Measurements from ENCODE around the gene SULT1C4. TPM values are rescaled to one million over a fixed set of nuclear protein-coding genes. Genes with fewer than 3 reads are reported as not detected.

SULT1C4 gene
- total and polyA plus RNA-seq, 7 donors, result 0.52 to 4.2 (median 0.97) TPM

DNA sequence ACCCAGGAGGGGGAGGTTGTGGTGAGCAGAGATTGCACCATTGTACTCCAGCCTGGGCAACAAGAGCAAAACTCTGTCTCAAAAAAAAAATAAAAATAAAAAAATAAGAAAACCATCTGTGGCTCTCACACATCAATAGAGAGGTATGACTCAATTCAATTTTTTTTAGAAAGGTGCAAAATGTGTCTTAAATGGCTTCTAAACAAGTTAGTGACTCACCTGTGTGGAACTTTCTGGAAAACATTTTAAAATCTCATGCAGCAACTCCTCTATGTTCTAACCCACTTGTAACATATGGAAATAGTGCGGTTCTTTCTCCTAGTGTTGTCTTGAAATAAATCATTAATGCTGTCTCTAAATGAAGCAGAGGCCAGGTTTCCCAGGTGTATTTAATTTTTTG is 10.7 kb upstream of the SULT1C4 start:
- no peak for DNase-seq
- Histone ChIP-seq H3K36me3 (ENCODE audit: insufficient read depth in 1 of 2, low read depth in 1 of 2) (no peaks in the 10 kb centered on the region), H3K4me1 (no peaks in the 10 kb centered on the region), H3K4me3 (no peak overlapping the region), H3K9me3 (peaks cover 5% of the 10 kb centered on the region), H3K27ac (no peak overlapping the region), H3K27me3 (ENCODE audit: insufficient read depth in 3 of 3, low read length in 2 of 3) (no peaks in the 10 kb centered on the region)
- 90 to 98% (median 93%) methylated on average over 1 of the region's 1 CpG for WGBS, 3 donors
- no peak for ATAC-seq
- intact Hi-C loops (cut with DNase I), result no loop called here
- TF ChIP-seq, protein P1, sequence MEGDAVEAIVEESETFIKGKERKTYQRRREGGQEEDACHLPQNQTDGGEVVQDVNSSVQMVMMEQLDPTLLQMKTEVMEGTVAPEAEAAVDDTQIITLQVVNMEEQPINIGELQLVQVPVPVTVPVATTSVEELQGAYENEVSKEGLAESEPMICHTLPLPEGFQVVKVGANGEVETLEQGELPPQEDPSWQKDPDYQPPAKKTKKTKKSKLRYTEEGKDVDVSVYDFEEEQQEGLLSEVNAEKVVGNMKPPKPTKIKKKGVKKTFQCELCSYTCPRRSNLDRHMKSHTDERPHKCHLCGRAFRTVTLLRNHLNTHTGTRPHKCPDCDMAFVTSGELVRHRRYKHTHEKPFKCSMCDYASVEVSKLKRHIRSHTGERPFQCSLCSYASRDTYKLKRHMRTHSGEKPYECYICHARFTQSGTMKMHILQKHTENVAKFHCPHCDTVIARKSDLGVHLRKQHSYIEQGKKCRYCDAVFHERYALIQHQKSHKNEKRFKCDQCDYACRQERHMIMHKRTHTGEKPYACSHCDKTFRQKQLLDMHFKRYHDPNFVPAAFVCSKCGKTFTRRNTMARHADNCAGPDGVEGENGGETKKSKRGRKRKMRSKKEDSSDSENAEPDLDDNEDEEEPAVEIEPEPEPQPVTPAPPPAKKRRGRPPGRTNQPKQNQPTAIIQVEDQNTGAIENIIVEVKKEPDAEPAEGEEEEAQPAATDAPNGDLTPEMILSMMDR (IDR thresholded peaks at IDR 0.05), result no peak

DNA sequence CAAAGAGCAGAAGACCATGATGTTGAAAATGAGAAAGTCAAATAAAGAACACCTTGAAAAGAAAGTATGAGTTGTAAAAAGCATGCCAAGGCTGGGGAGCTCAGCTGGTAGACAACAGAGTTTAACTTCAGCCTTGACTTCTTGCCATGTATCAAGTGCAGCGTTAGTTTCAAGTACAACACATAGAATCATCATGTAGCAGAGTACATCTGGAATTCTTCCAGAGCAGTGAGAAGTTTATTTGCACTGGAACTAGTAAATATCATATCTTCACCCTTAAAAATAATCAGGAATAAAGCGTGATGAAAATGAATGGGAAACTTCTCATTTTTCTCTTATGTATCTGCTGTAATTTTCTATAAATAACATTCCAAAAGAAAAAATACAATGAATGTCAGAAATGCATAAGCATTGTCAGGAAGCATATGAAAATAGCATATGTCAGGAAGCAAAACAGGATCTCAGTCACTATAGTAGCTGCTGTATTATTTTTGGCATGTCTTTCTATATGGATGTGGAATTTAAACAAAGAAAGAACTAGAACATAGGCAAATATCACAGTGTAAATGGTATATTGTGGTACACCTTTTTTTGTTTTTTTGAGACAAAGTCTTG is 10.1 kb upstream of the SULT1C4 start:
- H3K27ac ChIP-seq, result no peak overlapping the region
- WGBS, 3 donors, result 45 to 56% (median 47%) methylated on average over 2 of the region's 2 CpGs
- ATAC-seq, result no peak

DNA sequence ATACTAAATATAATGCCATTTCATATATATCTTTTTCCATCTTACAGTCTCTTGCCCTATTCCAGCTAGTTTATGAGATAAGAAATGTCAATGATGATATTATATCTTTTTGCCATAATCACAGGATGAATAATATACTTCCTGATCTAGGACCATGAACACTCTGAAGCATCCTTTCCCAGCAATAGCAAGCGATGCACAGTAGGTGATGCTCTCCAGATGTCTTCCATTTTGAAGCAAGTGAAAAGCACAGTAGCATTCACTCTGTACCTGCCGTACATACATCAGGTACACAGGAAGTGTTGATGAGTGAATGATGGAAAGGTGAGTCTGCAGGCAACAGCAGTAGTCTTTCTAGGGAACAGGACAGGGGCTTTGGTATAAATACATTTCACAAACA is 8.6 kb upstream of the SULT1C4 start:
- Histone ChIP-seq H3K27me3 (ENCODE audit: insufficient read depth in 3 of 3, low read length in 2 of 3) (no peaks in the 10 kb centered on the region), H3K36me3 (ENCODE audit: insufficient read depth in 1 of 2, low read depth in 1 of 2) (no peaks in the 10 kb centered on the region), H3K4me1 (no peaks in the 10 kb centered on the region), H3K4me3 (no peak overlapping the region), H3K9me3 (peaks cover 5% of the 10 kb centered on the region), H3K27ac (no peak overlapping the region)
- DNase-seq, result no peak
- WGBS, 3 donors, result 83 to 84% (median 83%) methylated on average over 2 of the region's 2 CpGs
- no peak for ATAC-seq
- intact Hi-C loops (cut with DNase I), result no loop called here
- TF ChIP-seq, protein P1 (IDR thresholded peaks at IDR 0.05), result no peak

More for the DNA sequence above, 10.1 kb upstream of the SULT1C4 start:
- H3K4me3 ChIP-seq, result no peak overlapping the region
- no peak for DNase-seq
- no peaks in the 10 kb centered on the region for H3K36me3 ChIP-seq (ENCODE audit: insufficient read depth in 1 of 2, low read depth in 1 of 2)
- intact Hi-C loops (cut with DNase I), result no loop called here
- TF ChIP-seq, protein P1 (IDR thresholded peaks at IDR 0.05), result no peak
- H3K27me3 ChIP-seq (ENCODE audit: insufficient read depth in 3 of 3, low read length in 2 of 3), result no peaks in the 10 kb centered on the region
- H3K9me3 ChIP-seq, result peaks cover 5% of the 10 kb centered on the region
- H3K4me1 ChIP-seq, result no peaks in the 10 kb centered on the region

DNA sequence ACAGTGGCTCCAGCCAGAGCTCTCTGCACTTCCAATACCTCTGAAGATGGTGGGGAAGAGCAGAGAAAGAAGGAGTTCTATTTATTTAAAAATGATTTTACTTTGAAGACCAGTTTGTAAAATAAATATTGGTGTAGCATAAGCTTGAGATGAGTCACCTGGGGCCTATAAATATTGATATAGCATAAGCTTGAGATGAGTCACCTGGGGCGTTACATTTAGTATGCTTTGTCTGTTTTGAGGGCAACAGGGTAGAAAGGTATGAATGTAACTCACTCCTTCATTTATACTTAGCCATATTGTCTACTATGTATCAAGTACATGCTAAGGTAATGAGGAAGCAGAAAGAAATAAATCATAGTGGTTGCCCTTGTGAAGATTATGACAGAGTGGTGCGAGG is 7.7 kb upstream of the SULT1C4 start:
- no peak for ATAC-seq
- WGBS, 3 donors, result 86 to 91% (median 88%) methylated on average over 2 of the region's 2 CpGs
- Histone ChIP-seq H3K4me1 (no peaks in the 10 kb centered on the region), H3K27me3 (ENCODE audit: insufficient read depth in 3 of 3, low read length in 2 of 3) (no peaks in the 10 kb centered on the region), H3K9me3 (peaks cover 4% of the 10 kb centered on the region), H3K27ac (no peak overlapping the region), H3K36me3 (ENCODE audit: insufficient read depth in 1 of 2, low read depth in 1 of 2) (no peaks in the 10 kb centered on the region), H3K4me3 (no peak overlapping the region)
- DNase-seq, result no peak
- intact Hi-C loops (cut with DNase I), result no loop called here
- TF ChIP-seq, protein P1 (IDR thresholded peaks at IDR 0.05), result no peak

DNA sequence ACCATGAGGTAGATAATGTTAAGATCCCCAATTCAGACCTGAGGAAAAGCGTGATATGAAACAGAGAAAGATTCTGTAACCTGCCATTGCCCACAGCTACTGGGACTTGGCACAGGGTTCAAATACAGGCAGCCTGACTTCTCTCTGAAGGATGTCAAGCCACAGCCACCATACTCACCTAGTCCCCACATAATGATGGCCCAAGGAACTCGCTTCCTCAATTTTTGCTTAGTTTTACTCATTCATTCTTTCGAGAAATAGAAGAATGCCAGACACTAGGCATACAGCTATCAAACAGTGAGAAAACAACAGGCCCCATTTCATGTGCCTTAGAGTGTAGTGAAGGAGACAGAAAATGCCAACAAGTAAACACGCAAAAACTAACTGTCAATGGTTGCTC is 980 bp upstream of the SULT1C4 start:
- no peak for DNase-seq
- WGBS, 3 donors, result 94 to 96% (median 95%) methylated on average over 4 of the region's 4 CpGs
- ATAC-seq, result no peak
- TF ChIP-seq, protein P1 (IDR thresholded peaks at IDR 0.05), result no peak
- Histone ChIP-seq H3K36me3 (ENCODE audit: insufficient read depth in 1 of 2, low read depth in 1 of 2) (no peaks in the 10 kb centered on the region), H3K4me1 (no peaks in the 10 kb centered on the region), H3K9me3 (no peaks in the 10 kb centered on the region), H3K4me3 (no peak overlapping the region), H3K27me3 (ENCODE audit: insufficient read depth in 3 of 3, low read length in 2 of 3) (no peaks in the 10 kb centered on the region), H3K27ac (no peak overlapping the region)
- intact Hi-C loops (cut with DNase I), result no loop called here

All from psoas muscle (tissue), 8 donors.